Large intestine (tissue), 3 donors: Measurements from ENCODE around the gene UBXN4. TPM values are rescaled to one million over a fixed set of nuclear protein-coding genes. Genes with fewer than 3 reads are reported as not detected.
A peak's percentile ranks its signal among the peaks of the same experiment; 100 is the strongest.
"Not testable (repeated sequence)": the region's sequence is repeated elsewhere in the genome, so short reads cannot be mapped to it uniquely, and the experiment has no call there.

ENCODE experiments used
- DNase-seq, 2 donors: peaks; one replicate each; pipeline versions ENCODE4 v3.0.0 to v3.0.0-alpha.2; 2013
- H3K27ac ChIP-seq: one replicate; pipeline ENCODE4 v1.5.1; 2013; ENCODE audit warnings: low read length
- H3K27me3 ChIP-seq: 2 replicates; pipeline ENCODE4 v1.6.1; 2013; ENCODE audit warnings: low read length; ENCODE audit not compliant: control insufficient read depth, insufficient read depth
- H3K36me3 ChIP-seq: 2 replicates; pipeline ENCODE4 v1.6.1; 2013; ENCODE audit warnings: low read length; ENCODE audit not compliant: control insufficient read depth, insufficient read depth
- H3K4me1 ChIP-seq: one replicate; pipeline ENCODE4 v1.6.1; 2013; ENCODE audit warnings: low read length; ENCODE audit not compliant: control insufficient read depth, insufficient read depth
- H3K4me3 ChIP-seq: one replicate; pipeline ENCODE4 v1.5.1; 2013; ENCODE audit warnings: low read length
- H3K9me3 ChIP-seq: one replicate; pipeline ENCODE4 v1.6.1; 2013; ENCODE audit warnings: mild to moderate bottlenecking, low read depth, low read length, moderate library complexity; ENCODE audit not compliant: control insufficient read depth
- WGBS: methylation state at CpG from one replicate; pipeline ENCODE4 v1.1.5; 2013; ENCODE audit warnings: low lambda C conversion rate; ENCODE audit not compliant: insufficient coverage; 5-methylcytosine and 5-hydroxymethylcytosine counted together
- polyA plus RNA-seq: library from polyadenylated mRNA; unstranded; fragments of 120-200 nt; gene quantifications from one replicate; pipeline ENCODE4 v1.2.1, GENCODE V29; 2013

The UBXN4 gene
- polyA plus RNA-seq, 1 donor: 129 TPM

- Histone ChIP-seq H3K4me1 (no peaks in the 10 kb centered on the region), H3K4me3 (no peak overlapping the region), H3K27me3 (no peaks in the 10 kb centered on the region), H3K36me3 (peaks cover 82% of the 10 kb centered on the region), H3K27ac (no peak overlapping the region), H3K9me3 (no peaks in the 10 kb centered on the region)
- no peak for DNase-seq
- WGBS: no CpG with 5 or more reads among the region's 5 CpGs
These were observed 45.2 kb downstream of the UBXN4 start for GRCh38 chr2:135786823-135787222.

DNA sequence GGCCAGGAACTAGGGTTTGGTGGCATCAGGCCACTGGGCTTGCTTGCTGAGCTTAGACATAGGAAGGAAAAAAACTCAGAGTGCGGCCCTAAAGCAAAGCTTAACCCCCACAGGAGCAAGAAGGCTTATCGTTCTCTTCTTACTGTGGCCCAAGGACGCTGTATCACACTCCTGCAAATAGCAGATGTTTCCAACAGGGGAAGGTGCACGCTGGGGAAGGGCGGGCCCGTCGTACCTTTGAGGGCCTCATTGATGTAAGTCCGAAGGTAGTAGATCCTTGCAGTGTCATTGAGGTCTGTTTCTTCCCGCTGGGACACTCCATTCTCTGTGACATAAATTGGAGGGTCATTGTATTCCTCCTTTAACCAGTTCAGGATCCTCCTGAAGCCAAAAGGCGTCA is 48.8 kb downstream of the UBXN4 start:
- no peaks in the 10 kb centered on the region for H3K4me1 ChIP-seq
- no peaks in the 10 kb centered on the region for H3K9me3 ChIP-seq
- WGBS: no CpG with 5 or more reads among the region's 10 CpGs
- H3K27ac ChIP-seq: no peak overlapping the region
- H3K4me3 ChIP-seq: no peak overlapping the region
- peaks cover 73% of the 10 kb centered on the region for H3K36me3 ChIP-seq
- H3K27me3 ChIP-seq: no peaks in the 10 kb centered on the region
- no peak for DNase-seq

- Histone ChIP-seq H3K36me3 (peaks cover 72% of the 10 kb centered on the region), H3K4me1 (no peaks in the 10 kb centered on the region), H3K9me3 (no peaks in the 10 kb centered on the region), H3K27ac (no peak overlapping the region), H3K27me3 (no peaks in the 10 kb centered on the region), H3K4me3 (no peak overlapping the region)
- no CpG with 5 or more reads among the region's 2 CpGs for WGBS
- no peak for DNase-seq
These were observed 49.9 kb downstream of the UBXN4 start for GRCh38 chr2:135791418-135792190.

DNA sequence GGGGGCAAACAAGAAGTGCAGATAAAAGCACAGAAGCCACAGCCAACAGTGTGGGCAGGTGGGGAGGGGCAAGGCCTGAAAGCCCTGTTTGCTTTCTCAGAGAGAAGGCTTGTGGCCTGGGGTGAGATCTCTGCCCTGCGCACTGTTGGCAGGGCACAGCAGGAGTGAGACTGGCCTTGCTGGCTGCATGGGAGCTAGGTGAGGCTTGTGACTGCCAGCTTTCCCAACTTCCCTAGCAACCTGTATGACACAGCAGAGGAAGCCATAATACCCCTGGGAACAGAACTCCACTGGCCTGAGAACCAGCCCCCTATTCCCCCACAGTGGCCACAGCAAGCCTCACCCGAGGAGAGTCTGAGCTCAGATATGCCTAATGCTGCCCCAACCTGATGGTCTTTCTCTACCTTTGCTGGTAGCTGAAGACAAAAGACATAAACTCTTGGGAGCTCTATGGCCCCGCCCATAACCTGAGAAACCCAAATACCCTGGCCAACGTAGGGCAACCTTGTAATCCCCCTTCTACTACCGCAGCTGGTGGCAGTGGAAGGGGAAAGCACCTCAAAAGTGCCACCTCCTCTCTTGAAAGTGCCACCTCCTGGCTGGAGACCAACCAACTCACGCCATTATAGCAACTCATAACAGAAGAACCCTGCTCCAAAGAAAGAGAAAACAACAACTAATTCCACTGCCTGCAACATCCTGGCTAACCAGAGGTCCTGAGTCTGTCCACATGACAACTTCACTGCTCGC is 50.9 kb downstream of the UBXN4 start:
- Histone ChIP-seq H3K36me3 (peaks cover 65% of the 10 kb centered on the region), H3K27ac (no peak overlapping the region), H3K4me3 (no peak overlapping the region), H3K27me3 (no peaks in the 10 kb centered on the region), H3K4me1 (no peaks in the 10 kb centered on the region), H3K9me3 (no peaks in the 10 kb centered on the region)
- no CpG with 5 or more reads among the region's 7 CpGs for whole genome bisulfite sequencing
- DNase-seq: no peak

- not testable (repeated sequence) for H3K9me3 ChIP-seq, H3K27ac ChIP-seq, H3K27me3 ChIP-seq, DNase-seq, H3K4me3 ChIP-seq, H3K4me1 ChIP-seq
- no CpG with 5 or more reads among the region's 4 CpGs for WGBS
- H3K36me3 ChIP-seq: peaks cover 57% of the 10 kb centered on the region
These were observed 54.0 kb downstream of the UBXN4 start for GRCh38 chr2:135795641-135796040.

- no CpG with 5 or more reads among the region's 8 CpGs for WGBS
- peaks cover 55% of the 10 kb centered on the region for H3K36me3 ChIP-seq
- DNase-seq: no peak
- H3K9me3 ChIP-seq: no peaks in the 10 kb centered on the region
- H3K27ac ChIP-seq: no peak overlapping the region
- H3K27me3 ChIP-seq: no peaks in the 10 kb centered on the region
- H3K4me1 ChIP-seq: no peaks in the 10 kb centered on the region
- no peak overlapping the region for H3K4me3 ChIP-seq
These were observed 55.0 kb downstream of the UBXN4 start for GRCh38 chr2:135796606-135797005.

GRCh38 chr2:135797497-135798274 is 56.0 kb downstream of the UBXN4 start:
- no CpG with 5 or more reads among the region's 22 CpGs for WGBS

GRCh38 chr2:135798275-135798705 is 56.6 kb downstream of the UBXN4 start:
- peaks cover 52% of the 10 kb centered on the region for H3K36me3 ChIP-seq
- no peak overlapping the region for H3K4me3 ChIP-seq
- no CpG with 5 or more reads among the region's 5 CpGs for WGBS

More at GRCh38 chr2:135797497-135798274, 56.0 kb downstream of the UBXN4 start:
- Histone ChIP-seq H3K36me3 (peaks cover 56% of the 10 kb centered on the region), H3K27ac (no peak overlapping the region), H3K27me3 (no peaks in the 10 kb centered on the region), H3K4me1 (no peaks in the 10 kb centered on the region), H3K9me3 (no peaks in the 10 kb centered on the region), H3K4me3 (no peak overlapping the region)
- peak; percentile 45 to 69 for DNase-seq

DNA sequence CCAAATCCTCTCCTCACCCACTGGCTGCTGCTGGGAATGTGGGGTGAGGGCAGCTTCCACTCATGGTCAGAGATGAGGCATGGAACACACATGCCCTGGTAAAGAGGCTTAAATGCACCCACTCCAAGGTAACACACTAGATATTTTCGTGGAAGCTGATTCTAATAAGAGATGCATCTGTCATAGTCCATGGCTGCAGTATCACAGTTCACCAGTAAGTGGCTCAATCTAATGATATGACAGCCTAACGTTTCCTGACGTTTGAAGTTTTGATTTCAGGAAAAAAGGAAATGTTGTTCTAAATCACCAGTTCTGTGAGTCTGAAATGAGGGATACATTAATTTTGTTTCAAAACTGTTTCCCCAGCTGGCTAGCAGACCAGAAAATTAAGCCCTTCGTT is 57.1 kb downstream of the UBXN4 start:
- no CpG with 5 or more reads among the region's 4 CpGs for WGBS
- Histone ChIP-seq H3K27ac (no peak overlapping the region), H3K36me3 (peaks cover 56% of the 10 kb centered on the region), H3K4me1 (no peaks in the 10 kb centered on the region), H3K9me3 (no peaks in the 10 kb centered on the region), H3K27me3 (no peaks in the 10 kb centered on the region), H3K4me3 (no peak overlapping the region)
- DNase-seq: no peak

More at GRCh38 chr2:135798275-135798705, 56.6 kb downstream of the UBXN4 start:
- no peak for DNase-seq
- Histone ChIP-seq H3K27ac (no peak overlapping the region), H3K4me1 (no peaks in the 10 kb centered on the region), H3K9me3 (no peaks in the 10 kb centered on the region), H3K27me3 (no peaks in the 10 kb centered on the region)

GRCh38 chr2:135799738-135800137 is 58.1 kb downstream of the UBXN4 start:
- no CpG with 5 or more reads among the region's 2 CpGs for WGBS
- H3K36me3 ChIP-seq: peaks cover 56% of the 10 kb centered on the region
- H3K27me3 ChIP-seq: no peaks in the 10 kb centered on the region
- no peaks in the 10 kb centered on the region for H3K4me1 ChIP-seq
- no peak for DNase-seq
- no peak overlapping the region for H3K4me3 ChIP-seq
- H3K27ac ChIP-seq: no peak overlapping the region
- no peaks in the 10 kb centered on the region for H3K9me3 ChIP-seq
